Measurements from ENCODE around the gene SPTBN4.
"Not testable (repeated sequence)": the region's sequence is repeated elsewhere in the genome, so short reads cannot be mapped to it uniquely, and the experiment has no call there.

The SPTBN4 gene

GRCh38 chr19:40466985-40467734 lies at the start of gene SPTBN4:
SPTBN4 (plus strand) TSS chr19:40467001; CDS start chr19:40472622, 5,621 bp downstream.
- no peak for DNase-seq

DNA sequence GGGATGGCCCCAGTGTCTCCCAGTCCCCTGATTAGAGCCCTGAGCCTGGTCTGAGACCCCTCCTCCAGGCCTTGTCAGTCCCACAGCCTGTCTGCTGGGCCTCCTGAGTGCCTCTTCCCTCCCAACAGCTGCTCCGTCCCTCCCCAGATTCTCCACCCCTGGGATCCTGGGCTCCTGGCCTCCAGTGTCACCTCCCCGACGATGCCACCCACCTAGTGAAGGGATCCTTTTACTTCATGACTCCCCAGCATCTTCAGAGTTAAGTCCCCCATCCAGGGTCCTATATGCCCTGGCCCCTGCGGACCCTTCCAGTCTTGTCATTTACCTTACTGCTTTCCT lies 49.2 kb upstream of the SPTBN4 start:
- no peak for DNase-seq

- no peak for DNase-seq
These were observed 48.8 kb upstream of the SPTBN4 start for GRCh38 chr19:40418040-40418439.

- DNase-seq = no peak
These were observed 47.7 kb upstream of the SPTBN4 start for GRCh38 chr19:40419066-40419612.

DNA sequence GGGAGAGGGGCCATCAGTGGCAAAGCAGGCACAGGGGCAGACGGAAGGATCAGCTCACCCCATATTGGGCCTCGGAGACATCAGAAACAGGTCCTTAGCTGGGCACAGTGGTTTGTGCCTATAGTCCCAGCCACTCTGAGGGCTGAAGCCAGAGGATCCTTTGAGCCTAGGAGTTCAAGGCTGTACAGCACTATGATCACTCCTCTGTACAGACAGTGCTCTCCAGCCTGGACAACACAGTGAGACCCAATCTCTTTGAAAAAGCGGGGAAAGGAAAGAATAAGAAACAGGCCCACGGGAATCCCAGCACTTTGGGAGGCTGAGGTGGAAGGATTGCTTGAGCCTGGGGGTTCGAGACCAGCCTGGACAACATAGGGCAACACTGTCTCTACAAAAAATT lies 47.0 kb upstream of the SPTBN4 start:
- no peak for DNase-seq

- no peak for DNase-seq
These were observed 46.4 kb upstream of the SPTBN4 start for GRCh38 chr19:40420451-40420765.

DNA sequence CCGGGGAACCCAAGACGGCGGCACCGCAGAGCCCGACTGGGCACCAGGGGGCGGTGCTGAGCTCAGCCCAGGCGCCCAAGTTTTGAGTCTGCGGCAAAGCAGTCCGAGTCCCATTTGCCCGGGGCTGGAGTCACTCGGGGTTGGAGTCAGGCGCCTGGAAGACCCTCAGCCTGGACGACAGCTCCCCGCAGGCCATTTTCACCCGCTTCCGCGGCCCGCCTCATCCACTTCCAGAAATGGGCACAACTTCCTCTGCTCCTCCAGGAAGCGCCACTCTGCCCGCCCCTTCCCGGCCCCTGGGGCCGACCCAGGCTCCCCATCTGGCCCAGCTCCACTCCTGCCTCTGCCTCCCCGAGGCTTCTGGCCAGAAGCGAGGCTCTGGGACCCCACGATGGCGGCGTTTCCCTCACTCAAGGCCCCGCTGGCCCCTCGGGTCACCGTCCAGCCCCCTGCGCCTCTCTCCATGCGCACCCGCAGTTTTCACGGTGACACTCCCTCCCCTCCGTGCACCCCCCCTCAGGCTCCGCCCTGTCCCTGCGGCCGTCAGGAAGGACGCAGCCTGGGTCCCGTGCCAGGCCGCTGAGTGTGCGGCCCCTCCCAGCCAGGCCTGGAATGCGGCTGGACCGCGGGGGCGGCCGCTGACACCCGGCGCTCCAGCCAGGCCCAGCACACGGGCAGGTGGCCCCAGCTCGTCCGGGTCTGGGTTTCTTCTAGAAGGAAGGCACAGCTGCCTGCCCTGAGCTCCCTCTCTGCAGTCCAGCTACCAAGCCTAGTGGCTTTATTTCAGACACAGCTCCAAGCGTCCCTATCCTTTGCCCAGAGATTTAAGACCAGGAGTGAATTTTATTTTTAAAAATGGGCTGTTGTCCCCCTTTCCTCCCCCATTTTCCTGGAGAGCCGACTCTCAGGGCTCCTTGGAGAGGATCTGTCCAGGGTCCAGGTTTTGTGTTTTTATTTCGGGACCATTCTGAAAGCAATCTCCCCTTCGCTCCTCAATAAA lies 45.7 kb upstream of the SPTBN4 start:
- DNase-seq = peak; percentile 78

GRCh38 chr19:40421993-40422747 lies 44.6 kb upstream of the SPTBN4 start:
- no peak for DNase-seq

DNA sequence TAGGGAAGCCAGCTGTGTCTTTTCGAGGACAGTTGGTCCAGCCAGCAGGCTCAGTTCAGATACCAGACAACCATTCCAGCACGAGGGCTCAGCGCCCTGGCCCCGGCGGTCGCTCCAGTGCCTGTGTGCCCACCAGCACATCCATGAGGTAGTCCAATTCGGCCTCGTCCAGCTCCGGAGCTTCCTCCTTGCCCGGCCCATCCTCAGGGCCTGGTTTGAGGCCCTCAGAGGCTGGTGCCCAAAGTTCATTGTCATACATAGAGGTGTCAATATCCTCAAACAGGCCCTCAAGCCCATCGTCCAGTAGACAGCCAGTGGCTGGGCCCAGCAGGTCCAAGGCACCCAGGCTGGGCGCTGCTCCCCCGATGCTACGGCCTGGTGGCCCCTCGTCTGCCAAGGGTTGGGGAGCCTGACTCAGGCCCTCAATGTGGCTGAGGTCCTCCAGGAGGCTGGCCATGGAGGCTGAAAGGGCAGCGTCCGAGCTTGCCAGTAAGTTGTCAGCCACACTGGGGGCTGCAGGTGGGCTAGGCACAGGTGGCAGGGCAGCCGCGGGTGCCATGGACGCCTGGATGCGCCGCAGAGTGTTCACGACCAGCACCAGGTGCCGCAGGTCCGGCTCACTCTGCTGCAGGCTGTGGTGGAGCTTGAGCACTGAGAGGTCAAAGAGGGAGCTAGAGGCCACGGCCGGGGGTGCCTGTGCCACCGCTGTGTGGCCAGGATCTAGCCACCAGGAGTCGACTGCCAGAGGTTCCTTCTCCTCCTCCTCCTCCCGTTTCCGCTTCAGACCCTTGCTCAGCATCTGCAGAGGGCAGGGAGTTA lies 43.8 kb upstream of the SPTBN4 start:
- no peak for DNase-seq

GRCh38 chr19:40423938-40424337 lies 42.9 kb upstream of the SPTBN4 start:
- no peak for DNase-seq

GRCh38 chr19:40424637-40425449 lies 42.0 kb upstream of the SPTBN4 start:
- DNase-seq = no peak

DNA sequence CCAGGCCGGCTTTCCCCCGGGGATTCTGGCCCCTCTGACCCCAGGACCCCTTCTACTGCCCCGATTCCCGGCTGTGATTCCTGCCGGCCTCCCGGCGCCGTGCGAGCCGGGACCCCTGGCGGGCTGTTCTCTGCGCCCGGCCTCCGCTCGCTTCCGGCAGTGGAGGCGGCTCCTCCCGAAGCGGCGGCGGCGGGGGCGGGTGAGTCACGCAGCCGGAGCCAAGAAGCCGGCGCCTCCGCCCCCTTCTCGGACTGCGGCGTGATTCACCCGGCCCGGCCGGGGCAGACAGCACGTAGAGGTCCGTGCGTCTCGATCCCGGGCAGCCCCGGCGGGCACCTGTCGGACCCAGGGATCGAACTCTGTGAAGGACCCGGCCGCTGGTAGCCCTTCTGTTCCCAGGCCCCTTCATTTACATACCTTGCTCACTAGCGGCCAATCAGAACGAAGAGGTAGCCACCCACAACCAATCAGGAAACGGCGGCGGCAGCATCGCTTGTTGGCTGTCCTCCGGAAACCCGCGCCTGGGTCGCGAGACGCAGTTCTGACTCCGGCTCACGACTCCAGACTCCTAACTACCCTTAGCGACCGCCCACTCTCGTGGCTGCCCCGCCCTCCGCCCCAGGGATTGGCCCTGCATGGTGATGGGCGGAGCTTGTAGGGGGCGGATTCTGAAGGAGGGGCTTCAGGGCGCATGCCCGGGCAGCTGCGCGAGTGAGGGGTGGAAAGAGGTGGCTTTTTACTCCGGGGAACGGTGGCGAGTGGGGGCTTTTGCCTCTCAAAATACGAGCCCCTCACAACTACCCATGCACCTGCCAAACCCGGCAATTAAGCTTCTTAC lies 41.1 kb upstream of the SPTBN4 start, which contains the start of gene SERTAD1:
TSS of gene SERTAD1 (minus strand) at position 543 of the 838 bp plus-strand sequence. CDS start 2,446 bp downstream, outside the sequence.
- DNase-seq = peak; percentile 100

- DNase-seq = not testable (repeated sequence)
These were observed 38.6 kb upstream of the SPTBN4 start for GRCh38 chr19:40428197-40428596.

DNA sequence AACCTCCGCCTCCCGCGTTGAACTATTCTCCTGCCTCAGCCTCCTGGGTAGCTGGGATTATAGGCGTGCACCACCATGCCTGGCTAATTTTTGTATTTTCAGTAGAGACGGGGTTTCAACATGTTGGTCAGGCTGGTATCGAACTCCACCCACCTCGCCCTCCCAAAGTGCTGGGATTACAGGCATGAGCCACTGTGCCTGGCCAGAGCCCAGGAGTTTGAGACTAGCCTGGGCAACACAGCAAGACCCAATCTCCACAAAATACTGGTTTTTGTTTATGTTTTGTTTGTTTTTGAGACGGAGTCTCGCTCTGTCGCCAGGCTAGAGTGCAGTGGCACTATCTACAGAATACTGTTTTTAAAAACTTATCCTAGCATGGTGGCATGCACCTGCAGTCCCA lies 36.6 kb upstream of the SPTBN4 start:
- DNase-seq = not testable (repeated sequence)

DNA sequence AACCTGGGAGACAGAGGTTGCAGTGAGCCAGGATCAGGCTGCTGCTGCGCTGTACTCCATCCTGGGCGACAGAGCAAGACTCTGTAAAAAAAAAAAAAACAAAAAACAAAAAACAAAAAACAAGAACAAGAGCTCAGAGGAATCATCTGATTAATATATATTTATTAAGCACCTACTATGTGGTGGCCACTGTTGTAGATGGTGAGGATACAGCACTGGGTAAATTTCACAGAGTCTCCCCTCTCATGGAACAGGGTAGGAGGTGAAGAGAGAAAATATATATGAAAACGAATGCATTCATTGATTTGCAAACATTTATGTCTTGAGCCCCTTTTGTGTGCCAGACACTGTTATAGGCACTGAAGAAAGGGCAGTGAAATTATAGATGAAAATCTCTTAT lies 35.1 kb upstream of the SPTBN4 start:
- DNase-seq = no peak

DNA sequence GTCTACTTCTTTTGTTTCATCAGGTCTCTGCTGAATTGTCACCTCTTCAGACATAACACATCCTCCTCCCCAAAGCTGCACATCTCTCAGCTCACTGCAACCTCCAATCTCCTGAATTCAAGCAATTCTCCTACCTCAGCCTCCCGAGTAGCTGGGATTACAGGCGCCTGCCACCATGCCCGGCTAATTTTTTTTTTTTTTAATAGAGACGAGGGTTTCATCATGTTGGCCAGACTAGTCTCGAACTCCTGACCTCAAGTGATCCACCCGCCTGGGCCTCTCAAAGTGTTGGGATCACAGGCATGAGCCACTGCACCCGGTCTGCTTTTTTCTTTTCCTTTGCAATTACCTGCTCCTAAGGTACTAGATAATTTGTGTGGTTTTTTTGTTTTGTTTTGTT lies 34.0 kb upstream of the SPTBN4 start:
- DNase-seq = not testable (repeated sequence)

DNA sequence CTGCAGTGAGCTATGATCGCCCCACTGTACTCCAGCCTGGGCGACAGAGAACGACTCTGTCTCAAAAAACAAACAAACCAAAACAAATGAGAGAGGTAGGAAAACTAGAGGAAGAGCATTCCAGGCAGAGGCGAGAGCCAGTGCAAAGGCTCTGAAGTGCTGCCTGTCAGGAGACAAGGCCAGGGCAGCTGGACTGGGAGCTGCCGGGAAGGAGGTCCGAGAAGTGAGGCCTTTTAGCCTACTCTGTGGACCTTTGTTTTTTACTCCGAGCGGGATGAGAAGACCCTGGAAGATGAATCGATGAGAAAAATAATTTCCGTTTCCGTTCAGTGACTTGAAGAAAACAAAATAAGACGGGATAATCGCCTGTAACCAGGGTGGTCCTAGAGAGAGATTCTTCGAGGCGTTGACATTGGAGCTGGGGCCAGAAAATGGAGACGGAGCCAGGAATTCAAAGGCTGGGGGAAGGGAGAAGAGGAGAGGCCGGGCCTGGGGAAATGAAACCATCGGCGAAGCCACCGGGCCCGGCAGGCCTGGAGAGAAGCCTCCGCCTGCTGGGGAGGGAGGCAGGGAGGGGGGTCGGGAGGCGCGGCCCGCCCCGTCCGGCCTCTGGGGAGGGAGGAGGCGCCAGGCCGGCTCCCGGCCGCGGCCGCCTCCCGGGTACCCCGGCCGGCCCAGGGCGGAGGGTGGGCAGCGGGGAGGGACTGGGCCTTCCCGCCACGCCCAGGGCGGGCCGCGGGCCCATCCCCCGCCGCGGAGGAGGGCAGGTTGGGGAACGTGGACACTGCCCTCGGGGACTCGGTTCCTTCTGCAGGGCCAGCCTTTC lies 33.2 kb upstream of the SPTBN4 start:
- peak; percentile 59 for DNase-seq

- no peak for DNase-seq
These were observed 28.5 kb upstream of the SPTBN4 start for GRCh38 chr19:40438284-40438683.

- DNase-seq = no peak
These were observed 25.0 kb upstream of the SPTBN4 start for GRCh38 chr19:40441719-40442253.
